H1 (cell line): ENCODE data around the gene SYT17. TPM values are rescaled to one million over a fixed set of nuclear protein-coding genes. Genes with fewer than 3 reads are reported as not detected.
A peak's percentile ranks its signal among the peaks of the same experiment; 100 is the strongest.

Experiments
- CTCF ChIA-PET: fragments of 300-600 bp; sonication (Branson Sonifier 250); formaldehyde crosslinking; loops from one replicate; lab custom pipeline; 2021; ENCODE audit not compliant: partially characterized antibody; lab: Charles Lee
- POLR2A ChIA-PET: fragments of 300-600 bp; sonication (Branson Sonifier 250); formaldehyde crosslinking; loops from one replicate; lab custom pipeline; 2021; ENCODE audit warnings: inconsistent platforms; ENCODE audit not compliant: partially characterized antibody; lab: Charles Lee
- DNase-seq, 2 experiments: peaks; one replicate each; pipeline versions ENCODE4 v3.0.0 to v3.0.0-alpha.2; 2010 to 2022; ENCODE audit warnings: low spot score in 2 of 2, low read depth in 1 of 2, mixed read lengths in 1 of 2
- FAIRE-seq: peaks from 2 replicates; lab custom pipeline; 2011; peaks lifted over from hg19 to GRCh38; lab: Jason Lieb, UNC
- H2AFZ ChIP-seq: 2 replicates; pipeline ENCODE4 v1.8.1; 2012; ENCODE audit warnings: low read length, inconsistent platforms
- H2AK5ac ChIP-seq: 2 replicates; pipeline ENCODE4 v1.6.1; 2013; ENCODE audit warnings: low read depth, low read length
- H2BK120ac ChIP-seq: replicated peaks from 2 replicates; pipeline ENCODE3; 2013; ENCODE audit warnings: low read depth, low read length, inconsistent platforms
- H2BK12ac ChIP-seq: 2 replicates; pipeline ENCODE4 v1.6.1; 2013; ENCODE audit warnings: low read depth, low read length
- H2BK15ac ChIP-seq: 2 replicates; pipeline ENCODE4 v1.6.1; 2013; ENCODE audit warnings: low read length
- H2BK20ac ChIP-seq: 2 replicates; pipeline ENCODE4 v1.6.1; 2013; ENCODE audit warnings: low read length
- H2BK5ac ChIP-seq: 2 replicates; pipeline ENCODE4 v1.6.1; 2013; ENCODE audit warnings: low read depth, low read length
- H3K14ac ChIP-seq: 2 replicates; pipeline ENCODE4 v1.6.1; 2013; ENCODE audit warnings: inconsistent platforms; ENCODE audit not compliant: insufficient read length
- H3K18ac ChIP-seq: 2 replicates; pipeline ENCODE4 v1.6.1; 2013; ENCODE audit warnings: low read length; ENCODE audit errors: extremely low read depth
- H3K23ac ChIP-seq: 2 replicates; pipeline ENCODE4 v1.6.1; 2013; ENCODE audit warnings: inconsistent platforms; ENCODE audit not compliant: insufficient read length
- H3K23me2 ChIP-seq: 2 replicates; pipeline ENCODE4 v1.6.1; 2013; ENCODE audit warnings: low read depth, low read length
- H3K27ac ChIP-seq: 2 replicates; pipeline ENCODE4 v1.6.1; 2011; ENCODE audit warnings: low read depth, low read length, inconsistent platforms
- H3K27me3 ChIP-seq, 4 experiments: replicated peaks in 1 of 4; 1 replicate in 1 of 4; 2 replicates in 3 of 4; pipeline versions ENCODE4 v1.6.1 to v1.8.1; 2011 to 2013; ENCODE audit warnings: low read length in 3 of 4, mild to moderate bottlenecking in 3 of 4, inconsistent platforms in 2 of 4, mixed read lengths in 2 of 4, moderate library complexity in 1 of 4; ENCODE audit not compliant: control insufficient read depth in 3 of 4, insufficient read depth in 3 of 4; ENCODE audit errors: extremely low read depth in 1 of 4
- H3K36me3 ChIP-seq, 4 experiments: 2 replicates each; pipeline versions ENCODE4 v1.6.1 to v1.8.1; 2011 to 2013; ENCODE audit warnings: mild to moderate bottlenecking in 4 of 4, low read length in 3 of 4, moderate library complexity in 2 of 4, control low read depth in 1 of 4, inconsistent platforms in 1 of 4; ENCODE audit not compliant: insufficient read depth in 4 of 4, control insufficient read depth in 2 of 4
- H3K4ac ChIP-seq: replicated peaks from 2 replicates; pipeline ENCODE3; 2013; ENCODE audit warnings: low read length, low read depth, mixed read lengths, inconsistent platforms; ENCODE audit not compliant: insufficient read length
- H3K4me1 ChIP-seq, 4 experiments: replicated peaks in 1 of 4; 1 replicate in 1 of 4; 2 replicates in 3 of 4; pipeline versions ENCODE4 v1.6.1 to v1.8.1; 2011 to 2013; ENCODE audit warnings: low read length in 3 of 4, inconsistent platforms in 2 of 4, mixed read lengths in 1 of 4; ENCODE audit not compliant: insufficient read depth in 4 of 4, control insufficient read depth in 3 of 4
- H3K4me2 ChIP-seq, 2 experiments: 2 replicates each; pipeline versions ENCODE4 v1.6.1 to v1.8.1; 2011 to 2013; ENCODE audit warnings: low read depth in 2 of 2, low read length in 2 of 2, control low read depth in 1 of 2, inconsistent platforms in 1 of 2, mild to moderate bottlenecking in 1 of 2; ENCODE audit not compliant: insufficient read depth in 1 of 2
- H3K4me3 ChIP-seq, 4 experiments: fragments of 200-600, 300-600 bp in 1 of 4; sonication (generic), shearing (Covaris generic), sonication (Bioruptor Twin) in 1 of 4; 2 replicates each; pipeline versions ENCODE4 v1.5.1 to v1.8.1; 2011 to 2016; ENCODE audit warnings: low read length in 4 of 4, low read depth in 3 of 4, control low read depth in 2 of 4, inconsistent platforms in 2 of 4, mild to moderate bottlenecking in 2 of 4, mixed read lengths in 1 of 4, moderate library complexity in 1 of 4; ENCODE audit not compliant: insufficient read depth in 2 of 4; ENCODE audit errors: extremely low read depth in 1 of 4
- H3K56ac ChIP-seq: replicated peaks from 2 replicates; pipeline ENCODE3; 2013; ENCODE audit warnings: low read depth, mild to moderate bottlenecking, mixed read lengths, low read length, inconsistent platforms; ENCODE audit not compliant: insufficient read length
- H3K79me1 ChIP-seq: 2 replicates; pipeline ENCODE4 v1.6.1; 2013; ENCODE audit warnings: low read depth, low read length, control low read depth
- H3K79me2 ChIP-seq, 2 experiments: 2 replicates each; pipeline versions ENCODE4 v1.6.1 to v1.8.1; 2012 to 2013; ENCODE audit warnings: low read length in 2 of 2, mild to moderate bottlenecking in 2 of 2, inconsistent platforms in 1 of 2; ENCODE audit not compliant: insufficient read depth in 2 of 2, control insufficient read depth in 1 of 2
- H3K9ac ChIP-seq, 4 experiments: replicated peaks in 1 of 4; 1 replicate in 1 of 4; 2 replicates in 3 of 4; pipeline versions ENCODE4 v1.6.1 to v1.8.1; 2011 to 2013; ENCODE audit warnings: low read depth in 3 of 4, low read length in 3 of 4, control low read depth in 2 of 4, mild to moderate bottlenecking in 2 of 4, moderate library complexity in 2 of 4, inconsistent platforms in 1 of 4; ENCODE audit errors: extremely low read depth in 1 of 4
- H3K9me3 ChIP-seq, 2 experiments: 2 replicates each; pipeline versions ENCODE4 v1.6.1 to v1.8.1; 2012 to 2013; ENCODE audit warnings: mild to moderate bottlenecking in 2 of 2, moderate library complexity in 2 of 2, control low read depth in 1 of 2, inconsistent platforms in 1 of 2, low read depth in 1 of 2, low read length in 1 of 2, mixed read lengths in 1 of 2; ENCODE audit not compliant: insufficient read depth in 2 of 2
- H4K20me1 ChIP-seq, 2 experiments: replicated peaks in 1 of 2; 2 replicates each; pipeline versions ENCODE3 to v1.8.1; 2011 to 2013; ENCODE audit warnings: inconsistent platforms in 2 of 2, low read length in 2 of 2, mild to moderate bottlenecking in 1 of 2; ENCODE audit not compliant: insufficient read depth in 2 of 2, control insufficient read depth in 1 of 2
- H4K5ac ChIP-seq: 2 replicates; pipeline ENCODE4 v1.6.1; 2013; ENCODE audit warnings: low read length, low read depth, mixed read lengths, inconsistent platforms; ENCODE audit not compliant: insufficient read length
- H4K8ac ChIP-seq: 2 replicates; pipeline ENCODE4 v1.8.0; 2013; ENCODE audit warnings: mild to moderate bottlenecking, moderate library complexity, low read length, inconsistent platforms; ENCODE audit not compliant: insufficient read depth; ENCODE audit errors: extremely low read depth
- H4K91ac ChIP-seq: replicated peaks from 2 replicates; pipeline ENCODE3; 2013; ENCODE audit warnings: low read length, mixed read lengths, inconsistent platforms; ENCODE audit not compliant: insufficient read length
- CHD2 ChIP-seq: IDR thresholded peaks from 2 replicates; pipeline ENCODE4 v1.6.1; 2012; ENCODE audit warnings: low read length, improper control_type of control experiment
- CTBP2 ChIP-seq: IDR thresholded peaks from 2 replicates; pipeline ENCODE4 v1.7.0; 2011; ENCODE audit warnings: borderline replicate concordance, mild to moderate bottlenecking, moderate library complexity, mixed read lengths, low read length; ENCODE audit not compliant: insufficient read depth, insufficient read length
- GTF2F1 ChIP-seq: IDR thresholded peaks from 2 replicates; pipeline ENCODE4 v1.6.1; 2012; ENCODE audit warnings: low read depth, low read length, improper control_type of control experiment, borderline replicate concordance
- HDAC6 ChIP-seq: IDR thresholded peaks from one replicate; pipeline ENCODE4 v1.7.1; 2012; ENCODE audit warnings: low read depth, mild to moderate bottlenecking, inconsistent platforms, low read length, moderate library complexity
- PHF8 ChIP-seq: fragments of 200-600 bp; sonication (generic); conservative IDR thresholded peaks from 2 replicates; pipeline ENCODE4 v1.7.1; 2012; ENCODE audit warnings: low read depth, mild to moderate bottlenecking, inconsistent platforms, low read length, moderate library complexity
- SIRT6 ChIP-seq: IDR thresholded peaks from one replicate; pipeline ENCODE4 v1.7.1; 2012; ENCODE audit warnings: low read length, inconsistent platforms
- SIX5 ChIP-seq: IDR thresholded peaks from 2 replicates; pipeline ENCODE4 v1.6.1; 2011; ENCODE audit warnings: mild to moderate bottlenecking, low read depth, low read length
- SP1 ChIP-seq: IDR thresholded peaks from 2 replicates; pipeline ENCODE4 v1.6.1; 2011; ENCODE audit warnings: low read depth, low read length
- SRF ChIP-seq: IDR thresholded peaks from 2 replicates; pipeline ENCODE4 v1.6.1; 2011; ENCODE audit warnings: mild to moderate bottlenecking, low read depth, low read length, moderate library complexity
- TEAD4 ChIP-seq: IDR thresholded peaks from 2 replicates; pipeline ENCODE4 v1.6.1; 2012; ENCODE audit warnings: low read depth, low read length, inconsistent platforms, mixed read lengths
- ZNF274 ChIP-seq: IDR thresholded peaks from 2 replicates; pipeline ENCODE4 v1.7.0; 2012; ENCODE audit warnings: low read length, borderline replicate concordance; ENCODE audit errors: extremely low read depth
- WGBS, 2 experiments: shearing (Covaris generic) in 1 of 2; methylation state at CpG; one replicate each; pipeline versions ENCODE4 v1.1.6 to v1.1.7; 2013 to 2015; ENCODE audit warnings: low lambda C conversion rate in 2 of 2, mixed read lengths in 2 of 2, inconsistent platforms in 1 of 2, low coverage in 1 of 2, missing lambda C conversion rate in 1 of 2; ENCODE audit not compliant: insufficient replicate concordance in 2 of 2, insufficient coverage in 1 of 2, insufficient read length in 1 of 2; ENCODE audit errors: extremely low coverage in 1 of 2, missing lambda C conversion rate in 1 of 2; 5-methylcytosine and 5-hydroxymethylcytosine counted together
- polyA plus RNA-seq, 7 experiments: library from polyadenylated mRNA; depleted of rRNA in 3 of 7; stranded (reverse) in 5 of 7; unstranded in 2 of 7; fragments of >200 nt in 5 of 7; fragments of 200-250 nt in 2 of 7; gene quantifications; 1 replicate in 5 of 7; 2 replicates in 1 of 7; 4 replicates in 1 of 7; pipeline versions ENCODE4 v1.2.1 to v1.2.3, GENCODE V29; 2011 to 2013; ENCODE audit warnings: missing spikeins in 2 of 7, mixed read lengths in 2 of 7
- total RNA-seq: library from RNA; stranded (reverse); fragmentation: NEBNext Ultra II Directional; extraction: Animal tissue kit (Norgen Biotek cat#: 25700); gene quantifications from 2 replicates; pipeline ENCODE4 v1.2.1, GENCODE V29; 2021
- TF ChIP-seq, protein P1 (sequence below), 3 experiments: IDR thresholded peaks; 1 replicate in 2 of 3; 2 replicates in 1 of 3; pipeline versions ENCODE4 v1.5.1 to v1.6.1; 2011; ENCODE audit warnings: low read length in 3 of 3, mild to moderate bottlenecking in 3 of 3, inconsistent platforms in 2 of 3, low read depth in 1 of 3, moderate library complexity in 1 of 3; ENCODE audit not compliant: insufficient read depth in 1 of 3; ENCODE audit errors: control extremely low read depth in 1 of 3

SYT17 gene
- total and polyA plus RNA-seq, 2 of the 8 experiments (the other 6 are each of a cell fraction or from before 2014, with no cell fraction given), result 5.8 to 18.1 TPM

DNA sequence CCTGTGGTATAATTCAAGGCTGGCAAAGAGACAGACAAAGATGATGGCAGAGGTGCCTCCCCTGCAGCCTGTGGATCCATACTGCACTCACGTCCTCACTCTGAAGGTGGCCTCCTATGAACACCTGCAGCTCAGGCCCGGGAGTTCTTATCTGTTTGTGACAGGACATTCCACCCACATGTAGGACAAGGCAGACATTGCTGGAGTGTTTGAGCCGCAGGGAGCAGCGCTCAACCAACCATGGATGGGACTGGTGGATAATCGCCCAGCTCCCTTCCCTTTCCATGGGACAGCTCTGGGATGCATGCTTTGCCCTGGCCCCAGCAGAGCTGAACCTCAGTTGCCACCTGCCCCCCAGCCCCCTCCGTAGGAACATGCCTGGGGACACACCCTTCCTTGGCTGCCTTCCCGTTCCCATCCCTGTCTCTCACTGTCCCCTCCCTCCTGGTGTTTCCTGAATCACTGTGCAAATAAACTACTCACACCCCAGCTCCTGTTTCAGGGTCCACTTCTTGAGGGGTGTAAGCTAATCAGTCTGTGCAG, 32.1 kb upstream of the SYT17 start:
- Histone ChIP-seq H3K9me3 (no peaks in the 10 kb centered on the region), H3K27me3 (no peaks in the 10 kb centered on the region), H3K4me3 (no peak overlapping the region), H3K56ac (no peak overlapping the region), H3K4me1 (peaks cover 0 to 4% (median 2%) of the 10 kb centered on the region in 4 experiments; a peak in 5 of 7 replicates), H2BK5ac (peak overlapping the region; percentile 14; the same call in 1 of the 2 replicates), H2BK120ac (no peak overlapping the region), H3K14ac (no peak overlapping the region), H3K23me2 (no peaks in the 10 kb centered on the region), H3K9ac (no peak overlapping the region), H4K20me1 (no peaks in the 10 kb centered on the region), H2AK5ac (no peak overlapping the region), H3K4ac (no peak overlapping the region), H3K36me3 (no peaks in the 10 kb centered on the region), H3K79me1 (no peaks in the 10 kb centered on the region), H2BK20ac (peak overlapping the region; percentile 68; the same call in 1 of the 2 replicates), H4K91ac (no peak overlapping the region), H2BK15ac (no peak overlapping the region), H3K23ac (no peak overlapping the region), H4K5ac (no peak overlapping the region), H3K18ac (no peak overlapping the region), H2BK12ac (no peak overlapping the region; the same call in 1 of the 2 replicates), H4K8ac (no peak overlapping the region), H3K79me2 (no peaks in the 10 kb centered on the region), H3K27ac (no peak overlapping the region), H3K4me2 (no peak overlapping the region), H2AFZ (peak overlapping the region; percentile 72; the same call in 1 of the 2 replicates)
- CTCF ChIA-PET, result interaction anchor here (1.1 to 2.1 kb wide), 10 partner anchors 13 to 87 kb away, joined by 3 to 11 read pairs (median 4); no protein-coding TSS in a partner anchor
- FAIRE-seq (no peak), DNase-seq (no peak)
- POLR2A ChIA-PET, result no interaction called here
- WGBS, 2 experiments, result 64% methylated on average over 7 of the region's 7 CpGs; no CpG with 5 or more reads in 1 of the 2 experiments
- TF ChIP-seq SP1 (no peak), ZNF274 (no peak), CTBP2 (no peak), SIRT6 (no peak), PHF8 (no peak), SIX5 (no peak), TEAD4 (no peak), GTF2F1 (no peak), HDAC6 (no peak), CHD2 (no peak), SRF (no peak)
- TF ChIP-seq, protein P1, sequence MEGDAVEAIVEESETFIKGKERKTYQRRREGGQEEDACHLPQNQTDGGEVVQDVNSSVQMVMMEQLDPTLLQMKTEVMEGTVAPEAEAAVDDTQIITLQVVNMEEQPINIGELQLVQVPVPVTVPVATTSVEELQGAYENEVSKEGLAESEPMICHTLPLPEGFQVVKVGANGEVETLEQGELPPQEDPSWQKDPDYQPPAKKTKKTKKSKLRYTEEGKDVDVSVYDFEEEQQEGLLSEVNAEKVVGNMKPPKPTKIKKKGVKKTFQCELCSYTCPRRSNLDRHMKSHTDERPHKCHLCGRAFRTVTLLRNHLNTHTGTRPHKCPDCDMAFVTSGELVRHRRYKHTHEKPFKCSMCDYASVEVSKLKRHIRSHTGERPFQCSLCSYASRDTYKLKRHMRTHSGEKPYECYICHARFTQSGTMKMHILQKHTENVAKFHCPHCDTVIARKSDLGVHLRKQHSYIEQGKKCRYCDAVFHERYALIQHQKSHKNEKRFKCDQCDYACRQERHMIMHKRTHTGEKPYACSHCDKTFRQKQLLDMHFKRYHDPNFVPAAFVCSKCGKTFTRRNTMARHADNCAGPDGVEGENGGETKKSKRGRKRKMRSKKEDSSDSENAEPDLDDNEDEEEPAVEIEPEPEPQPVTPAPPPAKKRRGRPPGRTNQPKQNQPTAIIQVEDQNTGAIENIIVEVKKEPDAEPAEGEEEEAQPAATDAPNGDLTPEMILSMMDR (IDR thresholded peaks at IDR 0.05; ENCODE audit: control extremely low read depth in 1 of 3, insufficient read depth in 1 of 3, low read depth in 1 of 3, low read length in 3 of 3), result no peak
